Heart left ventricle (tissue), 13 donors: ENCODE data around the gene SCN8A.

ENCODE experiments used
- POLR2A ChIP-seq, 2 donors: fragments of 450-650 bp; IDR thresholded peaks; one replicate each; pipeline ENCODE4 v1.6.1; 2017; ENCODE audit warnings: antibody characterized with exemption in 2 of 2, mild to moderate bottlenecking in 2 of 2, moderate library complexity in 2 of 2
- TF ChIP-seq, protein P1 (sequence below), 12 donors: fragments of 200-600 bp; sonication (generic) in 4 of 12; IDR thresholded peaks; one replicate each; pipeline versions ENCODE4 v1.5.0 to v1.8.0; 2018 to 2022; ENCODE audit warnings: antibody characterized with exemption in 12 of 12, mild to moderate bottlenecking in 5 of 12
- donor health status: ischemic (EF 13 %, LVEDD 7.1; RV severe dilation, severe dysfunction).
- donor health status: DM: no; HTN: yes; CAD: no.
- donor health status: DM: no; HTN: no; CAD: no.
- donor health status: ischemic (EF 25% LVEDD 6.9; RV normal size, moderate dysfunction).
- donor health status: ischemic (EF 25% LVEDD 5.7; RV mildly dilated, moderate dysfunction).
- donor health status: ischemic (EF 35%, LVEDD 5.7; RV mildly dilated, moderate dysfunction).
- donor health status: nonischemic (EF 11% LVEDD 7.7; RV severe dilation, severe dysfunction).
- donor health status: DM: yes; HTN: yes; CAD: no.
- donor health status: PGD.
- donor health status: ischemic (EF 29% LVEDD 5.4; RV normal size, mild dysfunction).
- donor health status: nonischemic (EF 23%, LVEDD 6.1; RV moderate dilation, normal function).

DNA sequence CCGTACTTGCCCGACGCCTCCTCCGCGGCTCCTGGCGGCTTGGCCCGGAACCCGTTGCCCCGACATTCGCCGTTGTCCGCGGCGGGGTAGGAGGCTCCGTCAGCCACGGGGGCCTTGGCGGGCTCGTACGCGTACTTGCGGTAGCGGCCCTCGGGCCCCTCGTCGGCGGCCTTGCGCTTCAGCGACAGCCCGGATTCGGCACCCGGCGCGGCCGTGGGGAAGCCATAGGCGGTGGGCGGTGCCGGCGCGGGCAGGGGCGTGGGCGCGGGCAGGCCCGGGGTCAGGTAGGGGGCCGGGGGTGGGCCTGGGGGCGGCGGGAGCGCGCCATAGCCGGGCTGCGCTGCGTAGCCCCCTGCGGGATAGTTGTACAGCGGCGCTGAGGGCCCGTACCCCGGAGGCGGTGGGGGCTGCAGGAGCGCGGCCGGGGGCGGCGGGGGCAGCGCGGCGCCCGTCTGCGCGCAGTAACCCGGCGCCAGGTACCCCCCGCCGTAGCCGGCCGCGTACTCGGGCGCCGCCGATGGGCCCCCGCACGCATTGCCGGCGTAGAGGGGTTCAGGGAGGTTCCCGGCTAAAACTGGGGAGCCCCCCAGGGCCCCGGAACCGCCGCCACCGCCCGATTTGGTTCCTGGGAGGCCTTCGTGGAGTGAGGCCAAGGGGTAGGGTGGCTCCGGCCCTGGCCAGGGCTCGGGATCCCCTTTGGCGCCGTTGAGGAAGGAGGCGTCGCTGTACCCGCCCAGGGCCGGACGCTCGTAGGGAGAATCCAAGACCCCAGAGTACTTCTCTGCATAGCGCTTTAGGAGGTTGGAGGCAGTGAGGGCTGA is 230.6 kb downstream of the SCN8A start:
- no peak for TF ChIP-seq POLR2A (IDR thresholded peaks at IDR 0.05)
- TF ChIP-seq, protein P1, sequence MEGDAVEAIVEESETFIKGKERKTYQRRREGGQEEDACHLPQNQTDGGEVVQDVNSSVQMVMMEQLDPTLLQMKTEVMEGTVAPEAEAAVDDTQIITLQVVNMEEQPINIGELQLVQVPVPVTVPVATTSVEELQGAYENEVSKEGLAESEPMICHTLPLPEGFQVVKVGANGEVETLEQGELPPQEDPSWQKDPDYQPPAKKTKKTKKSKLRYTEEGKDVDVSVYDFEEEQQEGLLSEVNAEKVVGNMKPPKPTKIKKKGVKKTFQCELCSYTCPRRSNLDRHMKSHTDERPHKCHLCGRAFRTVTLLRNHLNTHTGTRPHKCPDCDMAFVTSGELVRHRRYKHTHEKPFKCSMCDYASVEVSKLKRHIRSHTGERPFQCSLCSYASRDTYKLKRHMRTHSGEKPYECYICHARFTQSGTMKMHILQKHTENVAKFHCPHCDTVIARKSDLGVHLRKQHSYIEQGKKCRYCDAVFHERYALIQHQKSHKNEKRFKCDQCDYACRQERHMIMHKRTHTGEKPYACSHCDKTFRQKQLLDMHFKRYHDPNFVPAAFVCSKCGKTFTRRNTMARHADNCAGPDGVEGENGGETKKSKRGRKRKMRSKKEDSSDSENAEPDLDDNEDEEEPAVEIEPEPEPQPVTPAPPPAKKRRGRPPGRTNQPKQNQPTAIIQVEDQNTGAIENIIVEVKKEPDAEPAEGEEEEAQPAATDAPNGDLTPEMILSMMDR (IDR thresholded peaks at IDR 0.05), result no peak
